Measurements from ENCODE around the gene ZNF598. TPM values are rescaled to one million over a fixed set of nuclear protein-coding genes. Genes with fewer than 3 reads are reported as not detected.

Gene ZNF598
- total RNA-seq, 1 experiment from 2014 or later = 86.5 TPM

DNA sequence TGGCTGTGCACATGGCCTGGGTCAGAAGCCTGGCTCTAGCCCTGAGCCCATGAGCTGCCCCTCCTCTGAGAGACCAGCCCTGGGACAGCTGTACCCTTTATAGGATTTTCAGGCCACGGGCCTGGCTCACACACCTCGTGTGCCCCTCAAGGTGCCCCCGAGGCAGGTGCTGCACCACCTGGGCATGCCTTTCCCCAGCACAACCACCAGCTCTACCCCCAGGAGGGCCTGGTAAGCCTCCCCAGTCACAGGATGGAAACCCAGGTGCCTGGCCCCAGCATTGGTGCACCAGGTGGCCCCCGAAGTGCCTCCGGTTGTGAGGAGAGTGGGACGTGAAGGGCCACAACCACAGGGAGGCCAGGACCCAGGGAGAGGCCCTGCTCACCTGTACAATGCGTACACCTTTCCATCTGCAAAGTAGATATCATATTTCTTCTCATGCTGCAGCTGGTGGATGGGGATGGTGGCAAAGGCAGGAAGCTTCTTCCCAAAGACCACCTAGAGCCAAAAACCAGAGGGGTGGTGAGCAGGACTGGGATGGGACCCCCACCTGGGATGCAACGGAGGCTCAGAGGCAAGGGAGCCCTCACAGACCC, 6.3 kb downstream of the ZNF598 start:
- Histone ChIP-seq H3K4me3 (no peak overlapping the region), H3K27me3 (no peaks in the 10 kb centered on the region), H3K36me3 (peaks cover 98% of the 10 kb centered on the region), H3K9me3 (no peaks in the 10 kb centered on the region)
- DNase-seq = no peak

DNA sequence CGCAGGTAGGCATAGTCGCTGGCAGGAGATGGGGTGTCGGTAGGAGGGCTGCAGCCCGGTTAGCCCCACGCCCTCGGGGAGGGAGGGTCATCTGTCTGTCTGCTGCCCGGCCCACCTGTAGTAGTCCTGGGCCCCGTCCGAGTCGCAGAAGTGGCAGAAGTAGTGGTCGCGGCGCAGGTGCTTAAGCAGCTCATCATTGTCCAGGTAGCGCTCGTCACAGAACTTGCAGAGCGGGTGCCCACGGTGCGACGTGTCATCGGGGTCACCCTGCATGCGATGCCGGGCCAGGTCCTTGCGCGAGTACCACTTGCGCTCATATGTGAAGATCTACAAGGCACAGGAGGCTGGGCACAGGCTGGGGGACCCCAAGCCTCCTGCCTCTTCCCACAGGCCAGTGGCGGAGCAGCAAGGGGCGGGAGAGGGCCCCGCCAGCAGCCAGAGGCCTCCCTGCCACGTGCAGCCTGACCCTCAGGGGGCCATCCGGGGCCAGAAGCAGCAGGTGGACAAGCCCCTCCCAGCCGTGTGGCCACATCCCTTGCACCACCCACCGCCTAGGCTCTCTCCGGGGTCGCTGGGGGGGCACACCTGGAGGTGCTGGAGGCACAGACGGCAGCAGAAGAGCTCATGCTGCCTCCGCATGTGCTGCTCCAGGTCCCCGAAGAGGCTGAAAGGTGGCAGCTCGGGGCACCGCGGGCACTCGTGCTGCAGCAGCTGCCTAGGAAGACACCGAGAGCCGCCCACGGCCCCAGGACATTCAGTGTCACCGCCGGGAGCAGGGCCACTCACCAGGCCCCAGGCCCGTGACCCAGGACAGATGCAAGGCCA, 7.0 kb downstream of the ZNF598 start:
- DNase-seq = no peak
- Histone ChIP-seq H3K4me3 (no peak overlapping the region), H3K9me3 (no peaks in the 10 kb centered on the region), H3K27me3 (no peaks in the 10 kb centered on the region), H3K36me3 (peaks cover 96% of the 10 kb centered on the region)

DNA sequence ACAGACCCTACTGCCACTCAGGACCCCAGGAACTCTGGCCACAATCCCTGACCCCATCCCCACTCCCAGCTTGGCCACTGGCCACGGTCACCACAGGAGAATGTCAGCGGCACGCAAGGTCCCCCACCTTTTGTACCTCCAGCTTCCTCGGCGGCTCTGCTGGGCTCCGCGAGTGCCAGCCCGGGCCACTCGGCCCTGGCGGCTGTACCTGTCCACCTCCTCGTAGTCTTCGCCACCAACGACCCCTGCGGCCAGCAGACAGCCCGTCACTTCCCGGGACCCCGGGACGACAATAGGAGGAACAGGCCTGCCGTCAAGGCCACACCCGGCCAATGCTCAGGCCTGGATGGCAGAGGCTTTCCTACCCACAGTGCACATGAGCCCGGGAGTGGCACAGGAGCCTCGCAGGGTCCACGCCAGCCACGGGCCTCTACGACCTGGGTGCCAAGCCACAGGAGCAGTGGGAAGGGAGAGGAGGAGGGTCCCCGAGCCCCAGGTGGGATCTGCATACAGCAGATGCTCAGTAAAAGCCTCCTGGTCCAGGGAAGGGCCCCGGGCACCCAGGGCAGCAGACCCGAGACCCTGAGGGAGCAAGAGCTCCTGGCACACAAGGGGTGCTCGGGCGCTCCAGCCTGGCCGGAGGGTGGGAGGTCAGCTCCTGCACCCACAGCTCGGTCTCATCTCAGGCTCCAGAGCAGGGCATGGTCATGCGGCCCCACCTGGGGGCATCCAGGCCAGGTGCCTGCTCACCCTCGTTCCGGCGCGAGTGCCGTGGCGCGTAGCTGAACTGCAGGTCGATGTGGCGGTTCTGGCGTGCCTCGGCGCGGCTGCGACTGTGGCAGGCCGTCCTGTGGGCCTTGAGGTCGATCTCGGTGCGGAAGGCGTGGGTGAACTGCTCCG, 7.9 kb downstream of the ZNF598 start:
- no peak for DNase-seq
- no peaks in the 10 kb centered on the region for H3K27me3 ChIP-seq
- no peaks in the 10 kb centered on the region for H3K9me3 ChIP-seq
- no peak overlapping the region for H3K4me3 ChIP-seq
- H3K36me3 ChIP-seq = peaks cover 95% of the 10 kb centered on the region

DNA sequence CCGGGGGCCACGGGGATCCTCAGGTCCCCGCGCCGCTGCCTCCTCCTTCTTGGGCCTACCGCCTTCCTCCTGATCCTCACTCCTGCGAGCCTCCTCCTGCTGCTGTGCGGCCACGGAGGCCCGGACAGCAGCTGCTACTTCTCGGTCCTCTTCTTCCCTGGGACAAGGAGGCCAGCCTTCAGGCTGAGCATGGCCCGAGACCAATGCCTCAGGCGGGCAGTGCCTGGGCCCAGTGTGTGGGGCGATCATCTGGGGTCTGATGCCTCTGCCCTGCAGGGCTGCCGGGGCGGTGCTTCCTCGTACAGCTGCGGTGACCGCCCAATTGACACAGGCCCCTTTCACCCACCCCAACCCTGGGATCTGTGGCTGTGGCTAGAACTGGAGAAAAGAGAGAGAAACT, 8.6 kb downstream of the ZNF598 start:
- H3K4me3 ChIP-seq = no peak overlapping the region
- H3K36me3 ChIP-seq = peaks cover 96% of the 10 kb centered on the region
- H3K27me3 ChIP-seq = no peaks in the 10 kb centered on the region
- no peaks in the 10 kb centered on the region for H3K9me3 ChIP-seq
- DNase-seq = no peak

DNA sequence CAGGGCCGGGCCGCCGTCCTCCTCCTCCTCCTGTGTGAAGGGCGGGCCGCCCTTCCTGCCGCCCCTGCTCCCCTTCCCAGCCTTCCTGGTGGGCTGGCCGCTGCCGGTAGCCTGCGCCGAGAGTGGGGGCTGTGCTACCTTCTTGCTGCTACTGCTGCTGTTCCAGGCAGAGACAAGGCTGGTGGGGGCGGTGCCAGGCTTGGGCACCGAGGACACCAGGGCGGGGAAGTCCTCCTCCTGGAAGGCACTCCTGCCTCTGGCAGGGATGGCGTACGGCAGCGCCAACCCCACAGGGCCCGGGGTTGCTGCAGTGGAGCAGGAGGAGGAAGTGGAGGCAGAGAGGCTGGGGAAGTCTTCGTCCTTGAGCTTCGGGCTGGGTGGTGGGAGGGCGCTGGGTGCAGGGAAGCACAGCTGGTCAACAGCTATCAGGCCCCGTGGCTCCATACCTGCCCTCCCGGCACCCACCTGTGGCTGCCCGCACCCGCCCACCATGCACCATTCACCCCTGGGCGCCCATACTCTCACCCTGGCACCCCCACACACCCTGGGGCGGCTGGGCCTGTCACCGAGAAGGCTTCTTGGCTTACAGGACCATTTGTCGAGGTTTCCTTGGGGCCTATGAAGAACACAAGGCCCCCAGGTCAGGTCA, 9.6 kb downstream of the ZNF598 start:
- Histone ChIP-seq H3K36me3 (peaks cover 94% of the 10 kb centered on the region), H3K27me3 (no peaks in the 10 kb centered on the region), H3K4me3 (no peak overlapping the region), H3K9me3 (no peaks in the 10 kb centered on the region)
- no peak for DNase-seq

DNA sequence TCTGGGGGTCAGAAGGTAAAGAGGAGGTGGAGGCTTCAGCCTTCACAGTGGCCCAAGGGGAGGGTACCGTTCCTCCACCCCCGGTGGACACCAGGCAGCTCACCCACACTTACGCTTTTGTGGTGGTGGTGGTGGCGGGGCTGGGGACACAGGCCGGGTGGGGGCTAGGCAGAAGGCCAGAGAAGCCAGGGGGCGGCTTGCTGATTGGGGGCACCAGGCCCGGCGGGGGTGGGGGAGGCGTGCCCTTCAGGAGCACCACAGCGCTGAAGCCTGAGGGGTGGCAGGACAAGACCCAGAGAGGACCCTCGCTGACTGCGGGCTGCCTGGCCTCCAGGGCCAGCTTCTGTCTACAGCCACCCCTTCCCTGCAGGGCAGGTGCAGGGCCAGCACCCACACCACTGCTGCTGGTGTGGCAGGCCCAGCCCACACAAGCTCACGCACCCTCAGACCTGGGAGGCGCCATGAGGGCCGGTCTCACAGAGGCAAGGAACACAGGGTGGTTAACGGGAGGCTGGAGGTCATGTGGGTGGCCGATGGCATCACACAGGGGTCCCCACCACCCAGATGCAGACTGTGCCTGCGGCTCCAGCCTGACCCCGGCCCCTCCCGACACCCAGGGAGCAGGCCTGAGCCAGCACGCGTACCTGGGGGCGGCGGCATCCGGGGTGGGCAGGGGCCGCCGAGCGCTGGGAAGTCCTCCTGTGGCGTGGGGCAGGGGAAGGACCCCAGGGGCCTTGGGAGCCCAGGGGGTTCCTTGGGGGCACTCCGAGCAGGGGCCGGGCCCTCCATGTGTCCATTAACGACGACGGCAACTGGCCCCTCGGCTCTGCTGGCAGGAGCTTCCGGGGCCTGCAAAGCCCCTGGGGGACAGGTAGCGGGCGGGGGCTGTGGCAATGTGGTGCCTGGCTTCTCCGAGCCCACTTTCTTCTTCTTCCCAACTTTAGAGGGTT, 10.5 kb downstream of the ZNF598 start:
- Histone ChIP-seq H3K36me3 (peaks cover 86% of the 10 kb centered on the region), H3K4me3 (no peak overlapping the region), H3K27me3 (no peaks in the 10 kb centered on the region), H3K9me3 (no peaks in the 10 kb centered on the region)
- DNase-seq = no peak

DNA sequence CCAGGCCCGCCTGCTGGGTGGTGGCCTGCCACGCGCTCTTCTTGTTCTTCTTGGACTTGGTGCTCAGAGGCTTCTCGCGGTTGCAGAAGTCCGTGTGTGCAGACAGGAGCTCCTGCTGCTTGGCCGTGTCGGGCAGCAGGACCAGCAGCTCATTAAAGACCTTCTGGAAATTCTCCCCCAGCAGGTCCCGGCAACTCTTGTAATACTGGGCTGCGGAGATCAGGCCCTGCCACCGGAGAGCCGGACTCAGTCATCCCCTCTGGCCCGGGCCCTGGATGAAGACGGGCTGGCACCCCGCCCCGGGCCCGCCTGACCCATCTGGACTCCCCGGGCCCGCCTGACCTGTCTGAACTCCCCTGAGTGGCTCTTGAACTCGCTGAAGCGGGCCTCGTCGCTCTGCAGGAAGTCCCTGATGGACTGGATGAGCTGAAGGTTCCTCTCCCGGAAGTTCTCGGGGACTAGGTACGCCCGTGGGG, 11.2 kb downstream of the ZNF598 start:
- Histone ChIP-seq H3K9me3 (no peaks in the 10 kb centered on the region), H3K4me3 (no peak overlapping the region), H3K36me3 (peaks cover 79% of the 10 kb centered on the region), H3K27me3 (no peaks in the 10 kb centered on the region)
- no peak for DNase-seq

DNA sequence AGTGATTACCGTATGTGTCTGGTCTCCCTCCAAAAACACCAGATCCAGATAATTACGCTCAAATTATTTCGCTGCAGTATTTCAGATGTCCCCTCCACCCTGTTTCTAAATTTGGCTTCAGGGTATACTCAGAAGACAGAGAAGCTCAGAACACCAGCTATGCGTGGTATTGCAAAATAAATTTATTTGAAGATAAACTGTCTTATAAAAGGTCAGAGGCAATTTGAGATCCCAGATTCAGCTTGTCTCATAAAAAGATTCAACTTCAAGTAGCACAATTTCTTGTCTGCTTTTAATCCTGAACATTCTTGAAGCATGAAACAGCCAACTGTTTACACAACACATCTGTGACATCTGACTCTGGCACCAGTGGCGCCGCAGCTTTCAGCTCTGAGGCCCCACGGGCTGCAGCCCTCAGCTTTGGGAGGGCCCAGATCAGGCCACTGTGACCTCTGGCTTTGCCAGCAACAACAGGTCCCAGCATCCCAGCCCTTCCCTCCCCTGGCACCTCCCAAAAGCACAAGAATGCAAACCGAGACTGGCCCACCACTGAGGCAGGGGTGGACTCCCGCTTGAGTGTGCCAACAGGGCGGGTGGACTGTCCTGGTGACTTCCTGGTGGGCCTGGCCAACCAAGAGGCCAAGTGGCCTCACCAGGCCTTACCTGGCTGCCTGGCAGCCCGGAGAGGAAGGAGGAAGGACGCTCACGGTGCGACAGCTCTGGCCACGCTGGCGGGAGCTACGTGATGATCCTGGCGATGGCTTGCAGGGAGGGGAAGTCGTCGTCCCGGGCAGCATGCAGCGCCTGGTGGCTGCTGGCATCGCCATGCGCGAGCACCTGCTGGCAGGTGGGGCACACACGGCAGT, 11.9 kb downstream of the ZNF598 start:
- peaks cover 72% of the 10 kb centered on the region for H3K36me3 ChIP-seq
- DNase-seq = no peak
- H3K4me3 ChIP-seq = no peak overlapping the region
- H3K27me3 ChIP-seq = no peaks in the 10 kb centered on the region
- H3K9me3 ChIP-seq = no peaks in the 10 kb centered on the region

DNA sequence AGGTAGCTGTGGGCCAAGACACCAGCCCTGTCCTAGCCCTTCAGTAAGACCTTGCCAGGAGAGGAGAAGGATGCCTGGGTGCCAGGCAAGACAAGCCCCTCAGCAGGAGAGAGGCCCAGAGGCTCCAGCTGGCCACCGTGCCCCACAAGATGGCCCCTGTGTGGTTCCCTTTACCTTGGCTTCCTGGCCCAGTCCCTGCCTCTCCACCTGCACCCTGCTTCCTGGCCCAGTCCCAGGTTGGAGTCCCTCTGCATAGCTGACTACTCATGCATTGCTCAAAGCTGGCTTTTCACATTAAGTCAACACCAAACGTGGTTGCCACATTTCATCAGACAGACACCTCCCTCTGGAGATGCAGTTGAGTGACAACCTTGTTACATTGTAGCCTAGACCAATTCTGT, 15.9 kb downstream of the ZNF598 start:
- Histone ChIP-seq H3K4me3 (no peak overlapping the region), H3K27me3 (peaks cover 8% of the 10 kb centered on the region), H3K9me3 (no peaks in the 10 kb centered on the region), H3K36me3 (peaks cover 32% of the 10 kb centered on the region)
- DNase-seq = no peak

DNA sequence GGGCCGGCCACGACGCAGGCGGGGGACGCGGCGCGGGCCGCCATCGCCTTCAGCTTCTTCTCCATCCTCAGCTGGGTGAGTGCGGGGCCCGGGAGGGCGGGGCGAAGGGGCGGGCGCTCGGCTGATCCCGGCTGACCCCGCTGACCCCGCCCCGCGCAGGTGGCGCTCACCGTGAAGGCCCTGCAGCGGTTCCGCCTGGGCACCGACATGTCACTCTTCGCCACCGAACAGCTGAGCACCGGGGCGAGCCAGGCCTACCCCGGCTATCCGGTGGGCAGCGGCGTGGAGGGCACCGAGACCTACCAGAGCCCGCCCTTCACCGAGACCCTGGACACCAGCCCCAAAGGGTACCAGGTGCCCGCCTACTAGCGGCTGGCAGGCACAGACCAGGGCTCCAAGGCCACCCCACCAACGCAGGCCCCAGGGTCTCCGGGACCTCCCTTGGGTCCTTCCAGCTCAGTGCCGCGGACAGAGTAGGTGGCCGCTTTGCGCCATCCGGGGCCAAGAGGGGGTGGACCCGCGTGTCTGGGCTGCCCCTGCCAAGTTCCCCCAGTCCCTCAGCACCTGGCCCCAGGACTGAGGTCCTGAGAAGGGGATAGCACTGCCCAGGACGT, 16.8 kb downstream of the ZNF598 start:
- no peak for DNase-seq
- Histone ChIP-seq H3K4me3 (no peak overlapping the region), H3K9me3 (no peaks in the 10 kb centered on the region), H3K36me3 (peaks cover 24% of the 10 kb centered on the region), H3K27me3 (peaks cover 8% of the 10 kb centered on the region)

DNA sequence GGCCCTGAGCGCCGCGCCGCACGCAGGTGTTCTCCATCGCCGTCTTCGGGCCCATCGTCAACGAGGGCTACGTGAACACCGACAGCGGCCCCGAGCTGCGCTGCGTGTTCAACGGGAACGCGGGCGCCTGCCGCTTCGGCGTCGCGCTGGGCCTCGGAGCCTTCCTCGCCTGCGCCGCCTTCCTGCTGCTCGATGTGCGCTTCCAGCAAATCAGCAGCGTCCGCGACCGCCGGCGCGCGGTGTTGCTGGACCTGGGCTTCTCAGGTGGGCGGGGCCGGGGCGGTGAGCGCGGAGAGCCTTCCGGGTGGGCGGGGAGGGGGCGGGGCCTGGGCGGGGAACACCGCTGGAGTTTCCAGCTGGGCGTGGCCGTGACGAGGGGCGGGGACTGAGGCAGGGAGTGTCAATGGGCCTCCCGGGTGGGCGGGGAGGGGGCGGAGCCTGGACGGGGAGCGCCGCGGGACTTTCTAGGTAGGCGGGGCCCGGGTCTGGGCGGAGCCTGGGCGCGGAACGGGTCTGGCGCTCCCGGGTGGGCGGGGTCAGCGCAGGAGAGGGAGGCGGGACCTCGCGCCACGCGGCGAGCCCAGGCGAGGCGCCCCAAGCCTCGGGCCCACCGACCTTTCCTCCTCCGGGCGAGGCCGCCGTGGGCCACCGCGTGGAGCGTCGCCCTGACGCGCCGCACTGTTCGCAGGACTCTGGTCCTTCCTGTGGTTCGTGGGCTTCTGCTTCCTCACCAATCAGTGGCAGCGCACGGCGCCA, 17.5 kb downstream of the ZNF598 start:
- peak; percentile 87 for DNase-seq
- H3K9me3 ChIP-seq = no peaks in the 10 kb centered on the region
- H3K4me3 ChIP-seq = peak overlapping the region; percentile 22; the same call in 1 of the 2 replicates
- peaks cover 20% of the 10 kb centered on the region for H3K36me3 ChIP-seq
- H3K27me3 ChIP-seq = peaks cover 8% of the 10 kb centered on the region

DNA sequence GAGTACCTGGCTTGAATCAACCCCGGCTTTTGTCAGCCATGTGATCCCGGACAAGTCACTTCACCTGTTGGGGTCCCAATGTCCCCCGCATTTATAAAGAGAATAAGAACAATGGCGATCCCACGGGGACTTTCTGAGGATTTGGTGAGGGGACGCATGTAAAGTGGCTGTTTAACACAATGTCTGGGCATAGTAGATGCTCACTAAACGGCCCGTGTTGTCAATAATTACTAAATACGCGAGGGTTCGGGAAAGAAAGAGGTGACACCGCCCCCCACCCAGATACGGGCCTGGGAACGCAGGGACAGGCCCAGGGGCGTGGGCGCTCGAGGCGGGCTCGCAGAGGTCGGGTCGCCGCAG, 18.1 kb downstream of the ZNF598 start:
- DNase-seq = no peak
- Histone ChIP-seq H3K9me3 (no peaks in the 10 kb centered on the region), H3K27me3 (peaks cover 8% of the 10 kb centered on the region), H3K4me3 (peak overlapping the region; percentile 22; the same call in 1 of the 2 replicates), H3K36me3 (peaks cover 19% of the 10 kb centered on the region)

DNA sequence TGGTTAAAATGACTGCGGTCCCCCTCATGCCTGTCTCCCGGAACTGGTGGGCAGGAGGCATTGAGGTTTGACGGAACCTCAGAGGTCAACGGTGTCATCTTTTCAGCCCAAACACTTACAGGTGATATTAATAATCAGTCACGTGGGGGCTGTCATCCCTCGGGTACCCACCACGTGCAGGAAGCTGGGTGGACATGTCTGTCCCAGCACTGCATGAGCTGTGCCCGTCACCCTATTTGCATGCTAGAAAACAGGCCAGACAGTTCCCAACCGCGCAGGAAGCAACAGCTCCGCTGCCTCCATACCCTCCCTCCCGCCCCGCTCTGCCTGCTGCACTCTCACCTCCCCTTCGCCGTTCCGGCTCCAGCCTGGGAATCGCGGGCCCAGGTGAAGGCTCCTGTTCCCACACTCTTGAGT, 18.5 kb downstream of the ZNF598 start:
- DNase-seq = no peak
- peaks cover 8% of the 10 kb centered on the region for H3K27me3 ChIP-seq
- H3K9me3 ChIP-seq = no peaks in the 10 kb centered on the region
- H3K4me3 ChIP-seq = no peak overlapping the region
- peaks cover 19% of the 10 kb centered on the region for H3K36me3 ChIP-seq

Measured in MG63 (cell line).